GM18526 (cell line): ENCODE results near the gene UIMC1.
A peak's percentile ranks its signal among the peaks of the same experiment; 100 is the strongest.

Experiments
- POLR2A ChIP-seq: IDR thresholded peaks from 3 replicates; pipeline ENCODE4 v1.6.1; 2011; ENCODE audit not compliant: insufficient read length; ENCODE audit errors: extremely low read depth

Gene UIMC1

DNA sequence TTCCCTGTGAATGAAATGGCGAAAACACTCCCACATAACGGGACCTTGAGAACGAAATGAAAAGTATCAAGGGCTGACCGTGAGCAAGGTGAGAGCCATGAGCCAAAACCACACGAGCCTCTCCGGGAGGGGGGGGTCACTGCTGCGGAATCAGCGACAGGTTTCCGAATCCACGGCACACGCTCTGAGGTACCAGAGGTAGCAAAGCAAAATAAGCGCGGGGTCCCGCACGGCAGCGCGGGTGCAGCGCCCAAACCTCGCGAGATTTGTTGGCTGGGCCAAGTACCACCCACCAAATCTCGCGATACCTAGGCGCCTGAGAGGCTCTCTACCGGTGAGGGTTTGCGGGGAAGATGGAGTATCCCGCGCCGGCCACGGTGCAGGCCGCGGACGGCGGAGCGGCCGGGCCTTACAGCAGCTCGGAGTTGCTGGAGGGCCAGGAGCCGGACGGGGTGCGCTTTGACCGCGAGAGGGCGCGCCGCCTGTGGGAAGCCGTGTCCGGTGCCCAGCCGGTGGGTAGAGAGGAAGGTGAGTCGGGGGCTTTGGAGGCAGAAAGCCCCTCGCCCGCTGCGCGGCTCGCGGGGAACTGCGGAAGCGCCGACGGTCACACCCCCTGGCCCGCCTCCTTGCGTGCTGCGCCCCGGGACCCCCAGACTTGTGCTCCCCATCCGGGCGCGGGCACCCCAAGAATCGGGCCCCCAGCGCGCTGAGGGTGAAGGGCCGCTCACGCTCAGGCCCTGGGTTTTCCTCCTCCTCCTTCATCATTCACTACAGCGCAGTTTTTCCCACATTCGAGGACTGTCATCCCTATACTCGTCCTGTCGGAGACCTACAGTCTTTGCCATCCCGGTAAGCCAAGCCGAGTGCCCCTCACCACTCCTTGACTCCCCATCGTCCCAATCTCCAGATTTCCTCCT, 16.1 kb upstream of the UIMC1 start, which contains the start of gene ZNF346:
Gene ZNF346, plus strand, starts transcription at position 311 of the 917 bp plus-strand sequence. Its CDS starts 43 bp downstream, at position 354.
- TF ChIP-seq POLR2A = peak; percentile 87

DNA sequence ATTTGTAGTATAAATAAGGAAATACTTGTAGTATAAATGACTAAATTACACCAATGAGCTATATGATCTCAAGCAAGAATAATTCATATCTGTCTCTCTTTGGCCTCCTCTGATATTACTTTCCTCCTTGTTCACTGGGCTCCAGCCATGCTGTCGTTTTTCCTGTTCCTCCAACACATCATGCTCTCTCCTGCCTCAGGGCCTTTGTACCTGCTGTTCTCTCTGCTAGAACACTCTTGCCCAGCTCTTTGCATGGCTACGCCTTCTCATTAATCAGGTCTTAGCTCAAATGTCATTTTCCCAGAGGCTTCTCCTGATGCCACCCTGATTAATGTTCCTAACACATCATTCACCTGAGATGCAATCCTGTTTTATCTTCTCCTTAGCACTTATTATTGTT, 13.5 kb upstream of the UIMC1 start:
- TF ChIP-seq POLR2A = no peak

DNA sequence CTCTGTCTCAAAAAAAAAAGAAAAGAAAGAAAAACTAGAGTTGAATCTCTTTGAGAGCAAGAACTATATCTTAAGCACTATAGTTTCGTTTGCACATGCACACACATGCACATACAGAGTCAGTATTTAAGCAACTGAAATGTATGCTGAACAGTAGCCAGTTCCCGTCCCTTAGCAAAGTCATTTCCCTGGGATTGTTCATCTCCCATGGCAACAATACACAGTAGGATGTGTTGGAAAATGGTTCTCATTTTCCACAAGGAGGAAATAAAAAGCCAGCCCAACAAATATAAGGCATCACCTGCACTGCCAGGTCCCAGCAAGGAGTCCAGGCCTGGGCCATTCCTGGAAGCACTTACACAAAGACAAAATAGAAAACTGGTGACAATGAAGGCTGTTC, 11.8 kb upstream of the UIMC1 start:
- TF ChIP-seq POLR2A = no peak

DNA sequence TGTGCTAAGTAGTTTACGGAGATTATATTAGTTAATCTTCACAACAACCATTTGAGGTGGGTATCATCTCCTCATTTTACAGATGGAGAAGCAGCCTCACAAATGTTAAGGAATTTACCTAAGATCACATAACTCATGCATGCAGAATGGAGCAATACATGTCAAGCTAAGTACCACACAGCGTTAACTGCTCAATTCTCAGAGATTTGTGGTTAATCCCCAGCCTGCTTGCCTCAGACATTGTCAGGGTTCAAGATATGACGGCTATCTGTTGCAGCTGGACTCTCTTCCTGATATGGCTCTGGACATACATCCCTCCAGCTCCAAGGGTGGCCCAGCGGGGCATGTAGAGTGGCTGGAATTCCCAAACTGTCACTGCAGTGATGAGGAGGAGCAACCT, 8.6 kb upstream of the UIMC1 start:
- TF ChIP-seq POLR2A = no peak

DNA sequence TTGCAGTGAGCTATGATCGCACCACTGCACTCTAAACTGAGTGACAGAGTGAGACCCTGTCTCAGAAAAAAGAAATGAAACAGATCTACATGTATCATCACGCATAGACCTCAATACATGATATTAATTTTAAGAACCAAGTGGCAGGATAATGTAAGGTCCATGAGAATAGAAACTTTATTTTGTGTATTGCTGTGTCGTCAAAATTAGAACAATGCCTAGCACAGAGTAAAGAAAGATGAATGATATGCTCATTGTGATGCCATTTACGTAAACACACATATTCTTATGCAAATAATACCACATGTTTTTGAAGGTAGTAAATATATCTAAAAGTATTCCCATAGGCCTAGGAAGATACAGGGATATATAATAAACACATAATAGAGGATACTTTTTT, 3.6 kb upstream of the UIMC1 start:
- no peak for TF ChIP-seq POLR2A

DNA sequence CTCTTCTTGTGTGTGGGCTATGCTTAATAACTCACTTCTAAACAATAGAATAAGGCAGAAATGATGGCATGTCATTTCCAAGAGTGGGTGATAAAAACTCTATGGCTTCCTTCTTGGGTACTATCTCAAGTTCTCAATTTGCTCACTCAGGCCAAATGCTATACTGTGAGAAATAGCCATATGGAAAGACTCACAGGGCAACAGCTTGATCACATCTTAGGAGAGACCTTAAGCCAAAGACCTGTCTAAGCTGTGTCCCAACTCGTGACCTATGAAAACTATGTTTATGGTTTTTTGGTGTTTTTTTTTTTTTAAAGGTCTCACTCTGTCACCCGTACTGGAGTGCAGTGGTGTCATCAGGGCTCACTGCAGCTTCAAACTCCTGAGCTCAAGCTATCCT, 2.1 kb upstream of the UIMC1 start:
- TF ChIP-seq POLR2A = no peak

DNA sequence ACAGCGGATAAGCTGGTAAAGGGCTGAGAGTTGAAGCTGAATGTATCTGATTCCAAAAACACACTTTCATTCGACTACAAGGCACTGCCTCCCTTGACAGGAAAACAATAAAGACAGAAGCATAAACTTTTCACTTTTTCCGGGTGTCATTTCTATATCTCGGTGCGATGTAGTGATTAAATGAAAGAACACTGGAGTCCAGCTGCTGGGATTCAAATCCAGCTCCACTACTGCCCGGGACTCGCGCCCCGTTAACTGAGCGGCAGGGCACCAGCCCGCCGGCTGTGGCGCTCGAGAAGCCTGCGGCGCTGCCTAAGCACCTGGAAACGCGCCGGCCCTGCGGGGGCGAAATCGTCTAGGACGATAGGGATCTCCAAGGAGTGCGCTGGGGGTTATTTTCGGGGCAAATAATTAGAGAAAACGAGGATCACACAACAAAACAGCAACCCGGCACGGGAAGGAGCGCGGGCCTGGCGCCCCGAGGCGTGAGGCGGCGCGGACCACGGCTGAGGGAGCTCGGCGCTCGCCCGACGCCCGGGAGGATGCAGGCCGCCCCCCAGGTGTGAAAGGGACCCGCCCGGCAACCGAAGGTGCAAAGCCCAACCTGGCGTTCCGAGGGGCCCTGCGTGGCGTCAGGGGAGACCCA, 837 bp downstream of the UIMC1 start:
- TF ChIP-seq POLR2A = no peak

DNA sequence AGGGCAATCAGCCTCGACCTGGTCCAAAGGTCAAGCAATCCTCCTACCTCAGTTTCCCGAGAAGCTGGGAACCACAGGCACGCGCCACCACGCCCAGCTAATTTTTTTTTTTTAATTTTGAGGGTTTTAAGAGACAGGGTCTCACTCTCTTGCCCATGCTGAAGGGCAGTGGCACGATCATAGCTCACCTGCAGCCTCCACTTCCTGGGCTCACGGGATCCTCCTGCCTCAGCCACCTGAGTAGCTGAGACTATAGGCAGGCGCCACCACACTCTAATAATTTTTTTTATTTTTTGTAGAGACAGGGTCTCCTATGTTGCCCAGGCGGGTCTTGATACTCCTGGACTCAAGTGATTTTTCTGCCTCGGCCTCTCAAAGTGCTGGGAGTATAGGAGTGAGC, 1.6 kb downstream of the UIMC1 start:
- TF ChIP-seq POLR2A = no peak

DNA sequence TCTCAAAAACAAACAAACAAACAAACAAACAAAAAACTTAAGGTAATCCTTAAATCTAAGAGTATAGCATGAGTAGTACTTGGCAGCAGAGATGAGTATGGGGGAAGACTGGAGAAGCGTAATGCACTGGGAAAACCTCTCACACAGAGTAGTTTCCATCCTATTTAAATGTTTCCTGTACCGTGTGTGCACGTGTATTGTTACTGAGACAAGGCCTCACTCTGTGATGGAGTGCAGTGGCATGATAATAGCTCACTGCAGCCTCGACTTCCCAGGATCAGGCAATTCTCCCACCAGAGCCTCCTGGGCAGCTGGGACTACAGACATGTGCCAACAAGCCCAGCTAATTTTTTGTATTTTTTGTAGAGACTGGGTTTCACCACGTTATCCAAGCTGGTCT, 2.9 kb downstream of the UIMC1 start:
- TF ChIP-seq POLR2A = no peak

DNA sequence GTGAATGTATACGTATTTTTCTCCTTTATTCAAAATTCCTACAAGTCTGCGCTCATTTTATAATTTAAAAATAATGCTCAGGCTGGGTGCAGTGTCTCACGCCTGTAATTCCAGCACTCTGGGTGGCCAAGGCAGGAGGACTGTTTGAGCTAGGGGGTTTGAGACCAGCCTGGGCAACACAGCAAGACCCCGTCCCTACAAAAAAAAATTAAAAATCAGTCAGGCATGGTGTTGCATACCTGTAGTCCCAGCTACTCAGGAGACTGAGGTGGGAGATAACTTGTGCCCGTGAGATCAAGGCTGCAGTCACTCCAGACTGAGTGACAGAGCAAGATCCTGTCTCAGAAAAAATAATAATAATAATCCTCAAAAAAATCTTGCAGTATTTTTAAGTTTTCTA, 7.8 kb downstream of the UIMC1 start:
- TF ChIP-seq POLR2A = no peak

DNA sequence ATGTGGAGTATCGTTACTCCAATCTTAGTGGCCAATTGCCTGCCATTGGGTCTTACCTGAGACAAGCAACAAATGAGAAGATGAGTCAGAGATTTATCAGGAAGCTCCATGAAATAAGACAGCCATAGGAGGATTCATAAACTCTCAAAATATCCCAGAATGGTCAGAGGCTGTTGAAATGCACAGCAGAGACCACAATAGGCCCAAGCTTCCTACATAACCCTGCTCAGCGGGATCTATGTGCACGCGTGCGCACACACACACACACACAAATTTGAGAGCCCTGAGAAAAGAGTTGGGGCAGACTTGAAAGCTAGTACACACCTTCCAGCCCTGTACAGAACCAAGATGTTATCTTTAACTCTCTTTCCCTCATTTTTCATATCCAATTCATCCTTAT, 9.8 kb downstream of the UIMC1 start:
- no peak for TF ChIP-seq POLR2A

DNA sequence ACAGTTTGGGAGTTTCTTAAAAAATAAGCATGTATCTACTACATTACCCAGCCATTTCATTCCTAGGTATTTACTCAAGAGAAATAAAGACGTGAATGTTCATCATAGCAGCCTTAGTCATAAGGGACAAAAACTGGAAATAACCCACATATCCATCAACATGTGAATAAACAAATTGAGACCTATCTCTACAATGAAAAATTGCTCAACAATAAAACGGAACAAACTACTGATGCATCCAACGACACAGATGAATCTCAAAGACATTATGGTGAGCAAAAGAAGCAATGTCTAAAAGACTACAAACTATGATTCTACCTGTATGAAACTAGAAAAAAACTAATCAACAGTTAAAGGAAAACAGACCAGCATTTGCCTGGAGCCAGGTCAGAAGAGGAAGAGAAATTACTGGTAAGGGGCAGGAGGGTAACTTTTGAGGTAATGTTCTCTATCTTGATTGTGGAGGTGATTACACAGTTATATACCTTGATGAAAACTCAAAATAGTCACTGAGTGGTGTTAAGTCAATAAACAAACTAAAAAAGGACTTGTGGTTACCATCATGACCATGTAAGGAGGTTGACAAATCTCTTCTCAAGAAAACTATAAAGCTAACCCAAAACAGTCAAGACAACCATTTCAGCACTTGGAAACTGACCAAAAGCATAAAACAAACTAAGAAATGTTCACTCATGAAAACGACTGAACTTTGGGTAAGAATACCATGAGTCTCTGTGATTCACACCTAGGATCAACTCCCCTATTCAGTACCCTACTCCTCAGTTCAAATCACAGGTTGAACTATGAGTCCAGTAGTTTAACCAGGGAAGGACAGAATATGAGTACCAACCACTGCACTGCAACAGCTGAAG, 10.4 kb downstream of the UIMC1 start:
- TF ChIP-seq POLR2A = no peak

DNA sequence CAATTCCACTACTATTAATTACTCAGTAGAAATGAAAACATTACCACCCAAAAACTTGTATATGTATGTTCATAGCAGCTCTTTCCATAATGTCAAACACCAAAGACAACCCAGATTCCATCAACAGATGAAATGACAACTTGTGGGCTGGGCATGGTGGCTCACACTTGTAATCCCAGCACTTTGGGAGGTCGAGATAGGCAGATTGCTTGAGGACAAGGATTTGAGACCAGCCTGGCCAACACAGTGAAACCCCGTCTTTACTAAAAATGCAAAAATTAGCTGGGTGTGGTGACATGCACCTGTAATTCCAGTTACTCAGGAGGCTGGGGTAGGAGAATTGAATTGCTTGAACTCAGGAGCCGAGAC, 11.5 kb downstream of the UIMC1 start:
- no peak for TF ChIP-seq POLR2A

DNA sequence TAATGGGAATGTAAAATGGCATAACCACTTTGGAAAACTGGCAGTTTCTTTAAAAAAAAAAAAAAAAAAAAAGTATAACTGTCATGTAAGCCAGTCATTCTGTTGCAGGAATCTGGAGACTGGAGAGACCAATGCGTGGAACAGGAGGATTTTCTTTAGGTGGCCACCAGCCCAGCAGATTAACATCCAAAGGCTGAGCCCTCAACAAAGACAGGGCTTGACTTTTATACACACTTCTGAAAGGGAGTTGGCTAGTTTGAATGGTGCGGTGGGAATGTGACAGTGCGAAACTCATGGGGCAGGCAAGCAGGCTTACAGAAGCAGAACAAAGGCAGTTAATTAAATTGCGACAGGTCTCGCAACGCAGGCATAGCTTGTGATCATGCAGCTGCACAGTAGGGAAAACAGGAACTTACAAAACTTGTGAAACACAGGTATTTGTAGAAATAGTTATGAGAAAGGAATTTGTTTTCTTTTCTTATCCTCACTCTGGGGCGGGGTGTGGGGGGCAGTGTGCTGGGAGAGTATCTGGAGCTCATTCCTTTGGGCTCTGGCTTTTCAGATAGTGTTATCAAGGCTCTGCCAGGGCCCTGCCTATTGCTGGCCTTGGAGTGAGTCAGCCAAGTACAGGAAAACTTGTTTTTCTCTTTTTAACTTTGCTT, 12.0 kb downstream of the UIMC1 start:
- no peak for TF ChIP-seq POLR2A

DNA sequence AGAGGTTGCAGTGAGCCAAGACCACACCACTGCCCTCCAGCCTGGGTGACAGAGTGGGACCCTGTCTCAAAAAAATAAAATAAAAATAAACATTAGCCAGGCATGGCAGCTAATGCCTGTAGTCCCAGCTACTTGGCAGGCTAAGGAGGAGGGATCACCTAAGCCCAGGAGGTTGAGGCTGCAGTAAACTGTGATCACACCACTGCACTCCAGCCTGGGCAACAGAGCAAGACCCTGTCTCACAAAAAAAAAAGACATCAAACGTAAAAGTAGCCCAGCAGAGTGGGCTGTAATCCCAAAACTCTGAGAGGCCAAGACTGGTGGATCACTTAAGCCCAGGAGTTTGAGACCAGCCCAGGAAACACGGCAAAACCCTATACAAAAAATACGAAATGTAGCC, 19.0 kb downstream of the UIMC1 start:
- no peak for TF ChIP-seq POLR2A
